ENCODE results near the gene ZNF774.
"Not testable (repeated sequence)": the region's sequence is repeated elsewhere in the genome, so short reads cannot be mapped to it uniquely, and the experiment has no call there.

Gene ZNF774

DNA sequence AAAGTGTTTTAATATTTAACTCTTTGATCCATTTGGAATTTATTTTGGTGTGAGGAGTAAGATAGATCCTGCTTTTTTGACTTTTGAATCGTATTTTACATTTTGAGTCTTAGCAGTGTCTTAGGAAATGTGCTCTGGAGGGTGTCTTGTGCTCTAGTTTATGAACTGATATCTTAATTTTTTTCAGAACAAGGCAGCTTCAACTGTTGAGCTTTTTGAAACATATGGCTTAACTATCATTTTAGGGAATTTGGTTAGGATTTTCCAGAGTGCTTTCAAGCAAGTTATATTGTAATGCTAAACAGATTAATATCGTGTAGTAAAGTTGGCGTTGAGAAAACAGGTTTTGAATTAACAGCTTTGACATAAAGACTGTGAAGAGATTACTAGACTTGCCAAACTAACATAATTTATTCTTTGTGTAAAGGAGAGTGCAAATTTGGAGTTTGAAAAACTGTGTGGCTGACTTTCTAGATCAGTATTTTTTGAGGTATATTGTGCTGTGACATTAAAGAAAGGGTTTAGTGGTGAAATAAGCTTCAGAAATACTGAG is 53.0 kb downstream of the ZNF774 start:
- ChIA-PET POLR2A (no interaction called here), CTCF (interaction anchor here (0.9 to 1.2 kb wide), 2 partner anchors 10 to 16 kb away, joined by 4 to 5 read pairs; no protein-coding TSS in a partner anchor)
- TF ChIP-seq, protein P1, sequence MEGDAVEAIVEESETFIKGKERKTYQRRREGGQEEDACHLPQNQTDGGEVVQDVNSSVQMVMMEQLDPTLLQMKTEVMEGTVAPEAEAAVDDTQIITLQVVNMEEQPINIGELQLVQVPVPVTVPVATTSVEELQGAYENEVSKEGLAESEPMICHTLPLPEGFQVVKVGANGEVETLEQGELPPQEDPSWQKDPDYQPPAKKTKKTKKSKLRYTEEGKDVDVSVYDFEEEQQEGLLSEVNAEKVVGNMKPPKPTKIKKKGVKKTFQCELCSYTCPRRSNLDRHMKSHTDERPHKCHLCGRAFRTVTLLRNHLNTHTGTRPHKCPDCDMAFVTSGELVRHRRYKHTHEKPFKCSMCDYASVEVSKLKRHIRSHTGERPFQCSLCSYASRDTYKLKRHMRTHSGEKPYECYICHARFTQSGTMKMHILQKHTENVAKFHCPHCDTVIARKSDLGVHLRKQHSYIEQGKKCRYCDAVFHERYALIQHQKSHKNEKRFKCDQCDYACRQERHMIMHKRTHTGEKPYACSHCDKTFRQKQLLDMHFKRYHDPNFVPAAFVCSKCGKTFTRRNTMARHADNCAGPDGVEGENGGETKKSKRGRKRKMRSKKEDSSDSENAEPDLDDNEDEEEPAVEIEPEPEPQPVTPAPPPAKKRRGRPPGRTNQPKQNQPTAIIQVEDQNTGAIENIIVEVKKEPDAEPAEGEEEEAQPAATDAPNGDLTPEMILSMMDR (IDR thresholded peaks at IDR 0.05; ENCODE audit: control extremely low read depth, extremely low read depth, low read depth, missing control alignments): no peak
- DNase-seq (ENCODE audit: extremely low spot score): no peak

- ChIA-PET POLR2A (interaction anchor here (1.3 kb wide), 1 partner anchor 10 kb away, joined by 3 read pairs; no protein-coding TSS in a partner anchor), CTCF (interaction anchor here (1.0 to 2.4 kb wide), 3 partner anchors 12 to 33 kb away, joined by 3 to 8 read pairs (median 6); no protein-coding TSS in a partner anchor)
- TF ChIP-seq, protein P1 (IDR thresholded peaks at IDR 0.05; ENCODE audit: control extremely low read depth, extremely low read depth, low read depth, missing control alignments): no peak
- DNase-seq (ENCODE audit: extremely low spot score): no peak
Measured at GRCh38 chr15:90407336-90407735, 55.3 kb downstream of the ZNF774 start.

DNA sequence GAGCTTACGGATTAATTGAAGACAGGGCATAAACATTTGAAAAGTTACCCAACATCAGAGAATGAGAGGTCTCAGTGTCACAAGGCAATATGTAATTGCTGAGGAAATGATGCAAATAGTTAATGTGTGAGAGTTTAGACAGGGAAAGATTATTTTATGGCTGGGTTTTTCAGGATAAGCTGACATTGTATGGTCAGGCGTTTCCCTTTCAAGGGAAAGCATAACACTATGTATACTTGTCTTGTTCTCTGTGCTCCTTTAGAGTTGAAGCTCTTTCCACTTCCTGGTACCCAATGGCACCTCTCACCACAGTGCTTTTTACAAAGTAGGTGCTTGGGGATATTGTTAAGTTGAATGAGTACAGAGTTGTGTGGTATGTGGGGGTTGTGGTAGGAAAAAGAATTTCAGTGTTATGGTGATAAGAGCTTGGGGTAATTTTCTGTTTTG is 55.8 kb downstream of the ZNF774 start:
- CTCF ChIA-PET: interaction anchor here (0.7 to 2.4 kb wide), 6 partner anchors 9 to 46 kb away, joined by 3 to 8 read pairs (median 3); no protein-coding TSS in a partner anchor
- DNase-seq (ENCODE audit: extremely low spot score): no peak
- POLR2A ChIA-PET: interaction anchor here (0.6 to 1.3 kb wide), 2 partner anchors 10 to 268 kb away, joined by 3 read pairs; no protein-coding TSS in a partner anchor
- TF ChIP-seq, protein P1 (IDR thresholded peaks at IDR 0.05; ENCODE audit: control extremely low read depth, extremely low read depth, low read depth, missing control alignments): no peak

GRCh38 chr15:90408657-90409056 is 56.6 kb downstream of the ZNF774 start:
- POLR2A ChIA-PET: no interaction called here
- CTCF ChIA-PET: interaction anchor here (1.0 to 1.2 kb wide), 2 partner anchors 10 to 22 kb away, joined by 3 read pairs; no protein-coding TSS in a partner anchor
- TF ChIP-seq, protein P1 (IDR thresholded peaks at IDR 0.05; ENCODE audit: control extremely low read depth, extremely low read depth, low read depth, missing control alignments): no peak
- no peak for DNase-seq (ENCODE audit: extremely low spot score)

DNA sequence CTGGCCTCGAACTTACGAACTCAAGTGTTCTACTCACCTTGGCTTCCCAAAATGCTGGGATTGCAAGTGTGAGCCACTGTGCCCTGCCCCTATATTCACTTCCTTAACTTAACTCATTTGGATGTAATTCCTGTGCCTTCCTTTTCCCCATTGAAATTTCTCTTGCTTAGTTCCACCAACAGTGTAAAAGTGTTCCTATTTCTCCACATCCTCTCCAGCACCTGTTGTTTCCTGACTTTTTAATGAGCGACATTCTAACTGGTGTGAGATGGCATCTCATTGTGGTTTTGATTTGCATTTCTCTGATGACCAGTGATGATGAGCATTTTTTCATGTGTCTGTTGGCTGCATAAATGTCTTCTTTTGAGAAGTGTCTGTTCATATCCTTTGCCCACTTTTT is 57.5 kb downstream of the ZNF774 start:
- CTCF ChIA-PET; POLR2A ChIA-PET; DNase-seq (ENCODE audit: extremely low spot score): not testable (repeated sequence)

- CTCF ChIA-PET: not testable (repeated sequence)
Measured at GRCh38 chr15:90410316-90410715, 58.2 kb downstream of the ZNF774 start.

GRCh38 chr15:90411176-90411575 is 59.1 kb downstream of the ZNF774 start:
- POLR2A ChIA-PET: no interaction called here
- no peak for DNase-seq (ENCODE audit: extremely low spot score)
- TF ChIP-seq, protein P1 (IDR thresholded peaks at IDR 0.05; ENCODE audit: control extremely low read depth, extremely low read depth, low read depth, missing control alignments): no peak
- CTCF ChIA-PET: interaction anchor here (2.7 kb wide), 1 partner anchor 15 kb away, joined by 6 read pairs; no protein-coding TSS in a partner anchor

More at GRCh38 chr15:90410316-90410715, 58.2 kb downstream of the ZNF774 start:
- POLR2A ChIA-PET; DNase-seq (ENCODE audit: extremely low spot score): not testable (repeated sequence)
